ENCODE data around the gene CSTB. TPM values are rescaled to one million over a fixed set of nuclear protein-coding genes. Genes with fewer than 3 reads are reported as not detected.

CSTB gene
- total RNA-seq, 1 experiment from 2014 or later: 23.1 TPM

GRCh38 chr21:43775190-43775589 lies 918 bp downstream of the CSTB start:
- no peak for DNase-seq (ENCODE audit: low read depth)
- in situ Hi-C loops (cut with HindIII; ENCODE audit: low pct_unique_long_range_greater_than_20kb, low sequenced_read_pairs): no loop called here

- in situ Hi-C loops (cut with HindIII; ENCODE audit: low pct_unique_long_range_greater_than_20kb, low sequenced_read_pairs): no loop called here
- DNase-seq (ENCODE audit: low read depth): no peak
Measured at GRCh38 chr21:43774163-43774562, 1.9 kb downstream of the CSTB start.

- in situ Hi-C loops (cut with HindIII; ENCODE audit: low pct_unique_long_range_greater_than_20kb, low sequenced_read_pairs): no loop called here
- DNase-seq (ENCODE audit: low read depth): no peak
Measured at GRCh38 chr21:43772425-43772821, 3.7 kb downstream of the CSTB start.

- peak; percentile 76 for DNase-seq (ENCODE audit: low read depth)
- in situ Hi-C loops (cut with HindIII; ENCODE audit: low pct_unique_long_range_greater_than_20kb, low sequenced_read_pairs): no loop called here
Measured at GRCh38 chr21:43771698-43772424, 4.2 kb downstream of the CSTB start.

GRCh38 chr21:43771199-43771675 lies 4.9 kb downstream of the CSTB start:
- in situ Hi-C loops (cut with HindIII; ENCODE audit: low pct_unique_long_range_greater_than_20kb, low sequenced_read_pairs): no loop called here
- DNase-seq (ENCODE audit: low read depth): peak; percentile 52

- DNase-seq (ENCODE audit: low read depth): no peak
- in situ Hi-C loops (cut with HindIII; ENCODE audit: low pct_unique_long_range_greater_than_20kb, low sequenced_read_pairs): no loop called here
Measured at GRCh38 chr21:43770066-43770655, 5.9 kb downstream of the CSTB start.

- no peak for DNase-seq (ENCODE audit: low read depth)
- in situ Hi-C loops (cut with HindIII; ENCODE audit: low pct_unique_long_range_greater_than_20kb, low sequenced_read_pairs): no loop called here
Measured at GRCh38 chr21:43769325-43769958, 6.7 kb downstream of the CSTB start.

- DNase-seq (ENCODE audit: low read depth): no peak
- in situ Hi-C loops (cut with HindIII; ENCODE audit: low pct_unique_long_range_greater_than_20kb, low sequenced_read_pairs): no loop called here
Measured at GRCh38 chr21:43768868-43769167, 7.3 kb downstream of the CSTB start.

- in situ Hi-C loops (cut with HindIII; ENCODE audit: low pct_unique_long_range_greater_than_20kb, low sequenced_read_pairs): no loop called here
- peak; percentile 96 for DNase-seq (ENCODE audit: low read depth)
Measured at GRCh38 chr21:43767984-43768867, 7.9 kb downstream of the CSTB start.

- DNase-seq (ENCODE audit: low read depth): no peak
- in situ Hi-C loops (cut with HindIII; ENCODE audit: low pct_unique_long_range_greater_than_20kb, low sequenced_read_pairs): no loop called here
Measured at GRCh38 chr21:43767498-43767983, 8.6 kb downstream of the CSTB start.

GRCh38 chr21:43766734-43767497 lies 9.2 kb downstream of the CSTB start:
- peak; percentile 79 for DNase-seq (ENCODE audit: low read depth)
- in situ Hi-C loops (cut with HindIII; ENCODE audit: low pct_unique_long_range_greater_than_20kb, low sequenced_read_pairs): no loop called here

GRCh38 chr21:43764576-43765495 lies 11.3 kb downstream of the CSTB start:
- peak; percentile 66 for DNase-seq (ENCODE audit: low read depth)
- in situ Hi-C loops (cut with HindIII; ENCODE audit: low pct_unique_long_range_greater_than_20kb, low sequenced_read_pairs): no loop called here

GRCh38 chr21:43763901-43764523 lies 12.1 kb downstream of the CSTB start:
- in situ Hi-C loops (cut with HindIII; ENCODE audit: low pct_unique_long_range_greater_than_20kb, low sequenced_read_pairs): no loop called here
- no peak for DNase-seq (ENCODE audit: low read depth)

- in situ Hi-C loops (cut with HindIII; ENCODE audit: low pct_unique_long_range_greater_than_20kb, low sequenced_read_pairs): no loop called here
Measured at GRCh38 chr21:43762303-43763128, 13.6 kb downstream of the CSTB start.

GRCh38 chr21:43761886-43762285 lies 14.2 kb downstream of the CSTB start:
- DNase-seq (ENCODE audit: low read depth): no peak
- in situ Hi-C loops (cut with HindIII; ENCODE audit: low pct_unique_long_range_greater_than_20kb, low sequenced_read_pairs): no loop called here

More at GRCh38 chr21:43762303-43763128, 13.6 kb downstream of the CSTB start:
- DNase-seq (ENCODE audit: low read depth): no peak

All from Caki2 (cell line).